HepG2 (cell line): ENCODE results near the gene HBA2. TPM values are rescaled to one million over a fixed set of nuclear protein-coding genes. Genes with fewer than 3 reads are reported as not detected.

Source experiments
- ATAC-seq: fragments of 200-7000 bp; cut with Tn5 transposase; 3 replicates; pipeline ENCODE4 v1.9.1; 2020; ENCODE audit warnings: mild to moderate bottlenecking, moderate library complexity
- BruUV-seq: library from RNA; stranded (reverse); fragments of 400-500 nt; replicated peaks from 2 replicates; lab custom pipeline; 2021; lab: Mats Ljungman, UMichigan
- CTCF ChIA-PET: fragments of 300-600 bp; formaldehyde crosslinking; extraction: SDS; loops from one replicate; lab custom pipeline; 2021; ENCODE audit warnings: low total read pairs, inconsistent platforms, low intra/inter-chr PET ratio; lab: Yijun Ruan, JAX
- POLR2A ChIA-PET: fragments of 350-600 bp; sonication (Branson Sonifier 250); formaldehyde crosslinking; loops from one replicate; lab custom pipeline; 2020; ENCODE audit warnings: antibody characterized with exemption, inconsistent platforms; lab: Yijun Ruan, JAX
- DNase-seq: peaks from one replicate; pipeline ENCODE4 v3.0.0-alpha.2; 2015; ENCODE audit warnings: low spot score
- FAIRE-seq: peaks from 3 replicates; lab custom pipeline; 2011; peaks lifted over from hg19 to GRCh38; lab: Jason Lieb, UNC
- H2AFZ ChIP-seq: one replicate; pipeline ENCODE4 v1.6.1; 2011; ENCODE audit warnings: low read length, inconsistent platforms
- H3K27ac ChIP-seq: fragments of 300-600 bp; 3 replicates; pipeline ENCODE4 v1.8.0; 2011; ENCODE audit warnings: mixed run types, mild to moderate bottlenecking, mixed read lengths, low read length, inconsistent platforms; ENCODE audit not compliant: insufficient read depth; ENCODE audit errors: extremely low read length
- H3K27me3 ChIP-seq, 2 experiments: fragments of 200-600 bp in 1 of 2; 2 replicates in 1 of 2; 3 replicates in 1 of 2; pipeline versions ENCODE4 v1.6.0 to v1.8.0; 2011; ENCODE audit warnings: low read length in 2 of 2, mild to moderate bottlenecking in 2 of 2, moderate library complexity in 2 of 2, inconsistent platforms in 1 of 2; ENCODE audit not compliant: insufficient read depth in 2 of 2, control insufficient read depth in 1 of 2
- H3K36me3 ChIP-seq, 2 experiments: fragments of 200-600 bp in 1 of 2; replicated peaks in 1 of 2; 2 replicates in 1 of 2; 3 replicates in 1 of 2; pipeline versions ENCODE4 v1.5.1 to v1.8.0; 2011; ENCODE audit warnings: low read length in 2 of 2, inconsistent platforms in 1 of 2; ENCODE audit not compliant: insufficient read depth in 2 of 2, control insufficient read depth in 1 of 2
- H3K4me1 ChIP-seq: 2 replicates; pipeline ENCODE4 v1.5.1; 2012; ENCODE audit warnings: low read length, inconsistent platforms; ENCODE audit not compliant: insufficient read depth
- H3K4me2 ChIP-seq: 2 replicates; pipeline ENCODE4 v1.6.0; 2011; ENCODE audit warnings: low read depth, low read length, inconsistent platforms
- H3K4me3 ChIP-seq, 3 experiments: fragments of 200-600 bp in 1 of 3; sonication (generic), shearing (Covaris generic) in 1 of 3; replicated peaks in 1 of 3; 2 replicates each; pipeline ENCODE4 v1.5.1; 2011 to 2016; ENCODE audit warnings: low read length in 3 of 3, inconsistent platforms in 2 of 3, low read depth in 2 of 3, mild to moderate bottlenecking in 2 of 3, control low read depth in 1 of 3, mixed read lengths in 1 of 3; ENCODE audit not compliant: insufficient read depth in 1 of 3
- H3K79me2 ChIP-seq: one replicate; pipeline ENCODE4 v1.6.1; 2011; ENCODE audit warnings: low read length, inconsistent platforms; ENCODE audit not compliant: insufficient read depth
- H3K9ac ChIP-seq: 2 replicates; pipeline ENCODE4 v1.6.0; 2011; ENCODE audit warnings: mild to moderate bottlenecking, low read depth, low read length, inconsistent platforms; ENCODE audit not compliant: insufficient read depth
- H3K9me3 ChIP-seq: 2 replicates; pipeline ENCODE4 v1.5.1; 2012; ENCODE audit warnings: mild to moderate bottlenecking, low read length
- H4K20me1 ChIP-seq: 2 replicates; pipeline ENCODE4 v1.6.0; 2011; ENCODE audit warnings: inconsistent platforms, mild to moderate bottlenecking, low read length, moderate library complexity; ENCODE audit not compliant: insufficient read depth
- ARID3A ChIP-seq: IDR thresholded peaks from 2 replicates; pipeline ENCODE4 v1.6.1; 2012; ENCODE audit warnings: low read depth, low read length, improper control_type of control experiment
- ARID5B ChIP-seq: IDR thresholded peaks from 2 replicates; pipeline ENCODE4 v1.4.0; 2020; ENCODE audit warnings: mild to moderate bottlenecking, missing genetic modification reagents
- HNRNPH1 ChIP-seq: fragments of 200-400 bp; formaldehyde crosslinking; optimal IDR thresholded peaks from 2 replicates; pipeline ENCODE3; 2017; ENCODE audit warnings: mild to moderate bottlenecking, low read depth, low read length
- NBN ChIP-seq: fragments of 450-650 bp; conservative IDR thresholded peaks from 2 replicates; pipeline ENCODE4 v1.6.1; 2017
- NFE2L1 ChIP-seq: sonication (generic); formaldehyde crosslinking; IDR thresholded peaks from 2 replicates; pipeline ENCODE4 v1.4.0; 2020; ENCODE audit warnings: missing genetic modification reagents, mild to moderate bottlenecking, borderline replicate concordance
- PLRG1 ChIP-seq: fragments of 450-650 bp; conservative IDR thresholded peaks from 2 replicates; pipeline ENCODE4 v1.6.1; 2016
- REL ChIP-seq: sonication (generic); formaldehyde crosslinking; conservative IDR thresholded peaks from 2 replicates; pipeline ENCODE4 v1.8.0; 2022; ENCODE audit warnings: mild to moderate bottlenecking, missing genetic modification reagents, moderate library complexity
- SP4 ChIP-seq: sonication (generic); formaldehyde crosslinking; IDR thresholded peaks from 2 replicates; pipeline ENCODE4 v1.8.1; 2023; ENCODE audit warnings: mild to moderate bottlenecking, missing genetic modification reagents
- TARDBP ChIP-seq: sonication (generic); formaldehyde crosslinking; IDR thresholded peaks from 2 replicates; pipeline ENCODE4 v1.8.0; 2022; ENCODE audit warnings: mild to moderate bottlenecking, missing genetic modification reagents
- TERF1 ChIP-seq: sonication (generic); formaldehyde crosslinking; IDR thresholded peaks from 2 replicates; pipeline ENCODE4 v1.8.0; 2022; ENCODE audit warnings: mild to moderate bottlenecking, missing genetic modification reagents, moderate library complexity
- ZNF558 ChIP-seq: sonication (generic); formaldehyde crosslinking; IDR thresholded peaks from 2 replicates; pipeline ENCODE4 v1.9.0; 2022; ENCODE audit warnings: mild to moderate bottlenecking, missing genetic modification reagents, borderline replicate concordance
- ZNF567 ChIP-seq: sonication (generic); formaldehyde crosslinking; IDR thresholded peaks from 2 replicates; pipeline ENCODE4 v1.8.1; 2023; ENCODE audit warnings: mild to moderate bottlenecking, missing genetic modification reagents, borderline replicate concordance
- ZNF619 ChIP-seq: sonication (generic); formaldehyde crosslinking; IDR thresholded peaks from 2 replicates; pipeline ENCODE4 v1.4.0; 2020; ENCODE audit warnings: mild to moderate bottlenecking, missing genetic modification reagents
- ZNF737 ChIP-seq: sonication (generic); formaldehyde crosslinking; IDR thresholded peaks from 2 replicates; pipeline ENCODE4 v1.5.0; 2020; ENCODE audit warnings: missing genetic modification reagents, mild to moderate bottlenecking, borderline replicate concordance
- ZSCAN29 ChIP-seq: sonication (generic); formaldehyde crosslinking; conservative IDR thresholded peaks from 2 replicates; pipeline ENCODE4 v1.4.0; 2020; ENCODE audit warnings: mild to moderate bottlenecking, missing genetic modification reagents
- WGBS: methylation state at CpG from one replicate; pipeline ENCODE4 v1.1.6; 2017; ENCODE audit warnings: low lambda C conversion rate; 5-methylcytosine and 5-hydroxymethylcytosine counted together
- in situ Hi-C: cut with HindIII; loops from 2 replicates; pipeline ENCODE4 v1.10.0; 2017; ENCODE audit warnings: low pct_unique_long_range_greater_than_20kb; ENCODE audit not compliant: extremely low pct_ligation_motif_present
- intact Hi-C: fragments of 100-400 bp; cut with micrococcal nuclease; formaldehyde crosslinking; loops from one replicate; pipeline ENCODE4 v1.10.0; 2022; ENCODE audit not compliant: unreplicated experiment
- polyA plus RNA-seq, 8 experiments: library from polyadenylated mRNA; depleted of rRNA in 3 of 8; stranded (reverse) in 7 of 8; unstranded in 1 of 8; fragments of >200 nt; fragmentation: Illumina TruSeq in 4 of 8; extraction: Trizol in 4 of 8; gene quantifications; 2 replicates each; pipeline versions ENCODE4 v1.2.1 to v1.2.3, GENCODE V29; 2011 to 2016; ENCODE audit warnings: low read depth in 4 of 8, missing spikeins in 1 of 8, mixed read lengths in 1 of 8; ENCODE audit not compliant: insufficient read depth in 1 of 8
- total RNA-seq, 5 experiments: library from RNA; depleted of rRNA; stranded (reverse); fragments of >200 nt; fragmentation: Illumina TruSeq; extraction: Trizol; gene quantifications; 2 replicates each; pipeline ENCODE4 v1.2.3, GENCODE V29; 2016; ENCODE audit warnings: low read depth in 1 of 5

Gene HBA2
- total and polyA plus RNA-seq, 2 of the 13 experiments (the other 11 are each of a cell fraction or from before 2014, with no cell fraction given): not detected

GRCh38 chr16:203246-203645 lies 30.6 kb downstream of the HBA2 start:
- Histone ChIP-seq H3K79me2 (no peaks in the 10 kb centered on the region), H3K9ac (no peak overlapping the region), H3K4me2 (no peak overlapping the region), H3K36me3 (peaks cover 25 to 71% of the 10 kb centered on the region in 2 experiments), H3K27ac (no peak overlapping the region), H3K4me1 (no peaks in the 10 kb centered on the region), H3K9me3 (no peaks in the 10 kb centered on the region), H3K4me3 (no peak overlapping the region), H4K20me1 (no peaks in the 10 kb centered on the region), H2AFZ (no peak overlapping the region), H3K27me3 (no peaks in the 10 kb centered on the region)
- no TSS peak for BruUV-seq
- DNase-seq (no peak), FAIRE-seq (no peak), ATAC-seq (no peak)
- ChIA-PET CTCF (no interaction called here), POLR2A (interaction anchor here (0.6 kb wide), 1 partner anchor 149 kb away, joined by 3 read pairs; the partner anchor contains the start of gene AXIN1)
- TF ChIP-seq HNRNPH1 (no peak), ARID3A (no peak), ZSCAN29 (CRISPR knock-in tag) (no peak), NBN (no peak), SP4 (CRISPR knock-in tag) (no peak), TARDBP (CRISPR knock-in tag) (no peak), ZNF567 (CRISPR knock-in tag) (no peak), ARID5B (no peak), REL (no peak), TERF1 (no peak), ZNF619 (CRISPR knock-in tag) (no peak), PLRG1 (no peak), ZNF558 (no peak), ZNF737 (no peak), NFE2L1 (CRISPR knock-in tag) (no peak)
- intact Hi-C loops (no loop called here), in situ Hi-C loops (no loop called here)
- 98% methylated on average over 4 of the region's 4 CpGs for WGBS
